Measurements from ENCODE around the gene PLCL2.

GRCh38 chr3:16868513-16868912 lies 16.2 kb upstream of the PLCL2 start:
- TF ChIP-seq, protein P1, sequence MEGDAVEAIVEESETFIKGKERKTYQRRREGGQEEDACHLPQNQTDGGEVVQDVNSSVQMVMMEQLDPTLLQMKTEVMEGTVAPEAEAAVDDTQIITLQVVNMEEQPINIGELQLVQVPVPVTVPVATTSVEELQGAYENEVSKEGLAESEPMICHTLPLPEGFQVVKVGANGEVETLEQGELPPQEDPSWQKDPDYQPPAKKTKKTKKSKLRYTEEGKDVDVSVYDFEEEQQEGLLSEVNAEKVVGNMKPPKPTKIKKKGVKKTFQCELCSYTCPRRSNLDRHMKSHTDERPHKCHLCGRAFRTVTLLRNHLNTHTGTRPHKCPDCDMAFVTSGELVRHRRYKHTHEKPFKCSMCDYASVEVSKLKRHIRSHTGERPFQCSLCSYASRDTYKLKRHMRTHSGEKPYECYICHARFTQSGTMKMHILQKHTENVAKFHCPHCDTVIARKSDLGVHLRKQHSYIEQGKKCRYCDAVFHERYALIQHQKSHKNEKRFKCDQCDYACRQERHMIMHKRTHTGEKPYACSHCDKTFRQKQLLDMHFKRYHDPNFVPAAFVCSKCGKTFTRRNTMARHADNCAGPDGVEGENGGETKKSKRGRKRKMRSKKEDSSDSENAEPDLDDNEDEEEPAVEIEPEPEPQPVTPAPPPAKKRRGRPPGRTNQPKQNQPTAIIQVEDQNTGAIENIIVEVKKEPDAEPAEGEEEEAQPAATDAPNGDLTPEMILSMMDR (IDR thresholded peaks at IDR 0.05), result no peak
- TF ChIP-seq POLR2A (IDR thresholded peaks at IDR 0.05), result no peak
